OCI-LY7 (cell line): Measurements from ENCODE around the gene C21orf91. TPM values are rescaled to one million over a fixed set of nuclear protein-coding genes. Genes with fewer than 3 reads are reported as not detected.

Experiments
- BruUV-seq: library from RNA; stranded (reverse); fragments of 400-500 nt; replicated peaks from 2 replicates; lab custom pipeline; 2021; lab: Mats Ljungman, UMichigan
- CTCF ChIA-PET: fragments of 300-600 bp; sonication (Branson Sonifier 250); formaldehyde crosslinking; loops from one replicate; lab custom pipeline; 2022; ENCODE audit warnings: antibody characterized with exemption; ENCODE audit not compliant: unreplicated experiment; lab: Charles Lee
- POLR2A ChIA-PET: fragments of 300-600 bp; sonication (Branson Sonifier 250); formaldehyde crosslinking; loops from one replicate; lab custom pipeline; 2022; ENCODE audit warnings: antibody characterized with exemption; lab: Charles Lee
- DNase-seq: peaks from one replicate; pipeline ENCODE4 v3.0.0-alpha.2; 2015; ENCODE audit warnings: low spot score
- H2AFZ ChIP-seq: fragments of 200-600 bp; sonication (generic), shearing (Covaris generic); 2 replicates; pipeline ENCODE4 v1.6.1; 2014; ENCODE audit warnings: mild to moderate bottlenecking, antibody characterized with exemption, low read length, moderate library complexity
- H3K27ac ChIP-seq: fragments of 200-600 bp; sonication (generic); 2 replicates; pipeline ENCODE4 v1.5.1; 2014; ENCODE audit warnings: mixed run types, low read depth, mild to moderate bottlenecking, moderate library complexity, low read length, inconsistent platforms; ENCODE audit not compliant: poor library complexity, severe bottlenecking
- H3K36me3 ChIP-seq: fragments of 200-600 bp; sonication (generic); 2 replicates; pipeline ENCODE4 v1.6.1; 2014; ENCODE audit warnings: mild to moderate bottlenecking, antibody characterized with exemption, low read length, moderate library complexity, mixed read lengths; ENCODE audit not compliant: insufficient read depth
- H3K4me1 ChIP-seq: fragments of 200-600 bp; sonication (generic); 2 replicates; pipeline ENCODE4 v1.5.1; 2014; ENCODE audit warnings: mild to moderate bottlenecking, low read length; ENCODE audit not compliant: insufficient read depth, poor library complexity, severe bottlenecking
- H3K4me2 ChIP-seq: fragments of 200-600 bp; sonication (generic); 2 replicates; pipeline ENCODE4 v1.6.1; 2014; ENCODE audit warnings: mild to moderate bottlenecking, low read length
- H3K4me3 ChIP-seq: fragments of 200-600 bp; sonication (generic); 2 replicates; pipeline ENCODE4 v1.5.1; 2014; ENCODE audit warnings: mild to moderate bottlenecking, low read depth, low read length; ENCODE audit not compliant: poor library complexity, severe bottlenecking
- H3K79me2 ChIP-seq: fragments of 200-600 bp; sonication (generic); 2 replicates; pipeline ENCODE4 v1.6.1; 2016; ENCODE audit warnings: low read depth, mild to moderate bottlenecking, low read length, moderate library complexity, mixed read lengths; ENCODE audit not compliant: insufficient read depth
- H3K9me2 ChIP-seq: fragments of 200-600 bp; sonication (generic); 2 replicates; pipeline ENCODE4 v1.6.1; 2016; ENCODE audit warnings: mild to moderate bottlenecking, low read length, mixed read lengths; ENCODE audit not compliant: insufficient read depth
- H3K9me3 ChIP-seq: fragments of 200-600 bp; sonication (generic); 2 replicates; pipeline ENCODE4 v1.6.1; 2014; ENCODE audit warnings: mild to moderate bottlenecking, mixed run types, low read length, mixed read lengths
- H4K20me1 ChIP-seq: fragments of 200-600 bp; sonication (generic); 2 replicates; pipeline ENCODE4 v1.6.1; 2014; ENCODE audit warnings: mild to moderate bottlenecking, antibody characterized with exemption, low read length, moderate library complexity, mixed read lengths; ENCODE audit not compliant: insufficient read depth
- EZH2phosphoT487 ChIP-seq: fragments of 200-600 bp; sonication (generic); IDR thresholded peaks from 2 replicates; pipeline ENCODE4 v1.6.1; 2018; ENCODE audit warnings: low read depth, borderline replicate concordance, mild to moderate bottlenecking, mixed run types, antibody characterized with exemption, low read length, moderate library complexity, mixed read lengths
- intact Hi-C: fragments of 100-400 bp; cut with micrococcal nuclease; formaldehyde crosslinking; loops from one replicate; pipeline ENCODE4 v1.10.0; 2022; ENCODE audit not compliant: unreplicated experiment
- total RNA-seq, 2 experiments: library from RNA; depleted of rRNA in 1 of 2; stranded (reverse); fragments of >200 nt in 1 of 2; shearing (Covaris generic) in 1 of 2; gene quantifications; 2 replicates each; pipeline ENCODE4 v1.2.3, GENCODE V29; 2014 to 2022
- TF ChIP-seq, protein P1 (sequence below): fragments of 200-600 bp; sonication (generic); conservative IDR thresholded peaks from 2 replicates; pipeline ENCODE4 v1.5.1; 2014; ENCODE audit warnings: mild to moderate bottlenecking, antibody characterized with exemption, low read length, moderate library complexity, mixed read lengths

C21orf91 gene
- total RNA-seq, 2 experiments from 2014 or later, result 15.8 to 32.8 TPM

DNA sequence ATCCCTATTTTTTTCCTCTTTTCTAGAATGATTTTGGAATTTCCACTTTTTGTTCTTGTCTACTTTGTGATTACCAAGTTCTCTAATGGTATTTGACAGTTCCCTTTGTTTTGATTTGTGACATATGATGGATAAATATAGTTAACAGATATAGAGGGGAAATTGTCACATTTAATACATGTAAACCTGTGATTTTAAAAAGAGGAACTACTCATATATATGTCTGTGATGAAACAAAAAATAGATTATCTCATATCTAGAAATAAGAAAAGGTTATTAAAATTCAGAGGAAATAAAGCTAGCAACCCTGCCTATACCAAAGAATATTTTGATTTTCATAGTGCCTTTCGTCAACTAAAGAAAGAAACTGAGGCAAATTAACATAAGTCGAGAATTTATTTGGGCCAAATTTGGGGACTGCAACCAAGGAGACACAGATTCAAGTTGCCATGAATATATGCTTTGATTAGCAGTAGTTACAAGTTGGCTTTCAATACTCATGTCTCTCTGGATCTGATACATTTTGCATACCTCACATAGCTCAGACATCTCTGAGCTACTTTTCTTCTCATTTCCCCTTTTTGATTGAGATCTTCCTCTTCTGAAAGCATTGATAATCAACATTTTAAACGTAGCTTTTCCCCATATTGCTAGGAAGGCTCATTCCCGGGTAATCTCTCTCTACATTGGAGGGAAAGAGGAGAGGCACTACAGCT lies 15.6 kb upstream of the C21orf91 start:
- Histone ChIP-seq H3K9me3 (no peaks in the 10 kb centered on the region), H3K9me2 (no peaks in the 10 kb centered on the region), H3K4me2 (peak overlapping the region; percentile 4), H4K20me1 (no peaks in the 10 kb centered on the region), H3K79me2 (no peaks in the 10 kb centered on the region), H3K36me3 (no peaks in the 10 kb centered on the region), H2AFZ (no peak overlapping the region), H3K4me1 (peaks cover 11% of the 10 kb centered on the region), H3K27ac (no peak overlapping the region), H3K4me3 (no peak overlapping the region)
- no peak for DNase-seq
- TF ChIP-seq EZH2phosphoT487, result no peak
- TF ChIP-seq, protein P1, sequence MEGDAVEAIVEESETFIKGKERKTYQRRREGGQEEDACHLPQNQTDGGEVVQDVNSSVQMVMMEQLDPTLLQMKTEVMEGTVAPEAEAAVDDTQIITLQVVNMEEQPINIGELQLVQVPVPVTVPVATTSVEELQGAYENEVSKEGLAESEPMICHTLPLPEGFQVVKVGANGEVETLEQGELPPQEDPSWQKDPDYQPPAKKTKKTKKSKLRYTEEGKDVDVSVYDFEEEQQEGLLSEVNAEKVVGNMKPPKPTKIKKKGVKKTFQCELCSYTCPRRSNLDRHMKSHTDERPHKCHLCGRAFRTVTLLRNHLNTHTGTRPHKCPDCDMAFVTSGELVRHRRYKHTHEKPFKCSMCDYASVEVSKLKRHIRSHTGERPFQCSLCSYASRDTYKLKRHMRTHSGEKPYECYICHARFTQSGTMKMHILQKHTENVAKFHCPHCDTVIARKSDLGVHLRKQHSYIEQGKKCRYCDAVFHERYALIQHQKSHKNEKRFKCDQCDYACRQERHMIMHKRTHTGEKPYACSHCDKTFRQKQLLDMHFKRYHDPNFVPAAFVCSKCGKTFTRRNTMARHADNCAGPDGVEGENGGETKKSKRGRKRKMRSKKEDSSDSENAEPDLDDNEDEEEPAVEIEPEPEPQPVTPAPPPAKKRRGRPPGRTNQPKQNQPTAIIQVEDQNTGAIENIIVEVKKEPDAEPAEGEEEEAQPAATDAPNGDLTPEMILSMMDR, result no peak
- no TSS peak for BruUV-seq
- ChIA-PET POLR2A (interaction anchor here (0.8 to 2.9 kb wide), 12 partner anchors 8 to 226 kb away, joined by 3 to 9 read pairs (median 5); partner anchors contain the start of gene C21orf91), CTCF (no interaction called here)
- intact Hi-C loops, result no loop called here

DNA sequence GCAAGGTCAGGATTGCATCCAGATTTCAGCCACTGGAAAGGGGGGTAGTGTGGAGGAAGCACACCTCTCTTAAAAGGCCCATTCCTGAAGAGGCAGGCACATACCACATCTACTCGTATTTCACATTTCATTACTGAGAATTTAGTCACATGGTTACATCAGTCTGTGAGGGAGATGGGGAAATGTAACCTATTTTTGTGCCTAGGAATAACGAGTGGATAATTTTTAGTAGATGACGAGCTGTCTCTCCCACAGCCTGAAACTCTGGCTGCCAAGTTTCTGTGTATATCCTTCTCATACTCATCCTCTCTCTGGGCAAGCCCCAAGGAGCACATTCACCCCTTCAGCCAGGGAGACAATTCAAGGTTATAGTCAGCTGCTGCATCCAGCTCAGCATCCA lies 10.3 kb upstream of the C21orf91 start:
- intact Hi-C loops, result no loop called here

More for the DNA sequence above, 10.3 kb upstream of the C21orf91 start:
- Histone ChIP-seq H3K4me3 (no peak overlapping the region), H3K4me1 (peaks cover 2% of the 10 kb centered on the region), H3K36me3 (no peaks in the 10 kb centered on the region), H4K20me1 (no peaks in the 10 kb centered on the region), H3K9me2 (0 out of 2 replicates have a peak, but pooled peaks cover 4% of the 10 kb centered on the region), H3K79me2 (no peaks in the 10 kb centered on the region), H3K9me3 (0 out of 2 replicates have a peak, but pooled peaks cover 4% of the 10 kb centered on the region), H2AFZ (no peak overlapping the region), H3K4me2 (no peak overlapping the region), H3K27ac (no peak overlapping the region)
- no peak for TF ChIP-seq EZH2phosphoT487
- TF ChIP-seq, protein P1, result no peak
- DNase-seq, result no peak
- CTCF ChIA-PET, result no interaction called here
- no TSS peak for BruUV-seq
- POLR2A ChIA-PET, result interaction anchor here (0.8 to 1.6 kb wide), 2 partner anchors 18 to 23 kb away, joined by 3 to 5 read pairs; no protein-coding TSS in a partner anchor
